ENCODE data around the gene PTEN. TPM values are rescaled to one million over a fixed set of nuclear protein-coding genes. Genes with fewer than 3 reads are reported as not detected.
"Not testable (repeated sequence)": the region's sequence is repeated elsewhere in the genome, so short reads cannot be mapped to it uniquely, and the experiment has no call there.

PTEN gene
- total RNA-seq, 2 donors from 2014 or later = 36.6 to 54.3 TPM

DNA sequence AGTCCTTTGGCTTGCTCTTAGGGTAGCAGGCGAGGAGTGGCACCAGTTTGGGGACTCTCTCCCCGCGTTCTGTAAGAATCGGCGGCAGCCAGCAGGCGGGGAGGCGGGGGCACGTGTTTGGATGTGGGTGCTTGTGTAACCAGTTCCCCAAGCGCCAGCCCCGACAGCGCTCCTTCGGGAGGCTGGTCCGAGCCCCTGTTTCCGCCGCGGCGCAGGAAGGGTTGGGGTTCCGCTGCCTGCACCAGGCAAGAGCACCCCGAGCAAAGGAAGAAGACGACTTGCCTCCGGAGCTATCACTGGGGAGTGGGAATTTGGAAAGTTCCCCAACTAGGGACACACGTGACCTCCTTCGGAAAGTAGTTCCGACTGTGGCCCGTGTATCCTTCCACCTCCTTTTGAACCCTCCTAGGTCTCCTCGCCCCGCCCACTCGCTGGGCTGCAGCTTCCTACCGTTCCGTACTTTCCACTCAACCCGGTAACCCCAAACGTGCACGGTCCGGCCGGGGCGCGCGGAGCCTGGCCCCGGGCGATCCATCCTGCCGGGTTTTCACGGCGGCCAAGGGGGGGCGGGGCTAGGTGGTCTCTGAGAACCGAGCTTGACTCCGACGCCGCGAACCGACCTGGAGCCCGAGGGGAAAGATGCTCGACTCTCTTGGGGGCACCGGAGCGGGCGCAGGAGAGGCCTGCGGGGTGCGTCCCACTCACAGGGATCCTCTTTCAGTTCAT is 1.3 kb upstream of the PTEN start:
- Mint-ChIP-seq H3K36me3 (peaks cover 13 to 29% of the 10 kb centered on the region in 2 donors), H3K9me3 (no peaks in the 10 kb centered on the region), H3K27ac (peak overlapping the region; percentile 73 to 94)
- DNase-seq (ENCODE audit: low spot score in 2 of 2) (peak; percentile 88 to 89), ATAC-seq (peak; percentile 54 to 59)

DNA sequence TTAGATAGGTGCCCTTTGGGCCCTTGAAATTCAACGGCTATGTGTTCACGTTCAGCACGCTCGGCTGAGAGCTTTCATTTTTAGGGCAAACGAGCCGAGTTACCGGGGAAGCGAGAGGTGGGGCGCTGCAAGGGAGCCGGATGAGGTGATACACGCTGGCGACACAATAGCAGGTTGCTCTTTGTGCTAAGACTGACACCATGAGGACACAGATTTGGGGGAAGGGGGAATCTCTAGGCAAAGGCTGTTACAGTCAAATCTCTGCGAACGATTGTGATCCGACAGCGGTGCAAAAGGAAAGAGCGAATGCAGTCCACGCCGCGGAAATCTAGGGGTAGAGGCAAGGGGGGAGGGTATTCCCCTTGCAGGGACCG is 759 bp upstream of the PTEN start:
- DNase-seq (ENCODE audit: low spot score in 2 of 2) (no peak), ATAC-seq (peak; percentile 45 to 48)
- H3K9me3 Mint-ChIP-seq = no peaks in the 10 kb centered on the region
- H3K36me3 Mint-ChIP-seq = peaks cover 13 to 29% of the 10 kb centered on the region in 2 donors
- peak overlapping the region; percentile 73 to 94 for H3K27ac Mint-ChIP-seq

DNA sequence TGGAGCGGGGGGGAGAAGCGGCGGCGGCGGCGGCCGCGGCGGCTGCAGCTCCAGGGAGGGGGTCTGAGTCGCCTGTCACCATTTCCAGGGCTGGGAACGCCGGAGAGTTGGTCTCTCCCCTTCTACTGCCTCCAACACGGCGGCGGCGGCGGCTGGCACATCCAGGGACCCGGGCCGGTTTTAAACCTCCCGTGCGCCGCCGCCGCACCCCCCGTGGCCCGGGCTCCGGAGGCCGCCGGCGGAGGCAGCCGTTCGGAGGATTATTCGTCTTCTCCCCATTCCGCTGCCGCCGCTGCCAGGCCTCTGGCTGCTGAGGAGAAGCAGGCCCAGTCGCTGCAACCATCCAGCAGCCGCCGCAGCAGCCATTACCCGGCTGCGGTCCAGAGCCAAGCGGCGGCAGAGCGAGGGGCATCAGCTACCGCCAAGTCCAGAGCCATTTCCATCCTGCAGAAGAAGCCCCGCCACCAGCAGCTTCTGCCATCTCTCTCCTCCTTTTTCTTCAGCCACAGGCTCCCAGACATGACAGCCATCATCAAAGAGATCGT is 598 bp downstream of the PTEN start:
- ATAC-seq (peak in 1 of 2 donors; percentile 6), DNase-seq (ENCODE audit: low spot score in 2 of 2) (peak in 1 of 2 donors; percentile 28)
- peaks cover 13 to 29% of the 10 kb centered on the region in 2 donors for H3K36me3 Mint-ChIP-seq
- H3K9me3 Mint-ChIP-seq = not testable (repeated sequence)
- peak overlapping the region; percentile 9 to 94 for H3K27ac Mint-ChIP-seq

DNA sequence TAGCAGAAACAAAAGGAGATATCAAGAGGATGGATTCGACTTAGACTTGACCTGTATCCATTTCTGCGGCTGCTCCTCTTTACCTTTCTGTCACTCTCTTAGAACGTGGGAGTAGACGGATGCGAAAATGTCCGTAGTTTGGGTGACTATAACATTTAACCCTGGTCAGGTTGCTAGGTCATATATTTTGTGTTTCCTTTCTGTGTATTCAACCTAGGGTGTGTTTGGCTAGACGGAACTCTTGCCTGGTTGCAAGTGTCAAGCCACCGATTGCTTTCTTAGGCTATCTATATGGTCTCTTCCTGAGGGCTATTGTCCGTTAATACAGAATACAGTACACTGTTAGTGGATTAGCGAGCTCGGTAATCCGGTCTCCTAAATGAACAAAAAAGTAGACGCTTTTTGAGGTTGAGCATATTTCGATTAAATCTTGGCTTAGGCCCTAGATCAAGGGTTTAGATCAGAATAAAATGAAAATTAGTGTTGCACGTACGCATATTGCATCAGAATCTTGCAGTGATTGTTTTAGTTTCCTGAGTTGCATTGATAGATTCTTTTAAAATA is 1.2 kb downstream of the PTEN start:
- Mint-ChIP-seq H3K36me3 (peaks cover 13 to 29% of the 10 kb centered on the region in 2 donors), H3K27ac (peak overlapping the region; percentile 41 to 94), H3K9me3 (no peaks in the 10 kb centered on the region)
- peak in 1 of 2 donors; percentile 3 for ATAC-seq
- DNase-seq (ENCODE audit: low spot score in 2 of 2) = no peak

DNA sequence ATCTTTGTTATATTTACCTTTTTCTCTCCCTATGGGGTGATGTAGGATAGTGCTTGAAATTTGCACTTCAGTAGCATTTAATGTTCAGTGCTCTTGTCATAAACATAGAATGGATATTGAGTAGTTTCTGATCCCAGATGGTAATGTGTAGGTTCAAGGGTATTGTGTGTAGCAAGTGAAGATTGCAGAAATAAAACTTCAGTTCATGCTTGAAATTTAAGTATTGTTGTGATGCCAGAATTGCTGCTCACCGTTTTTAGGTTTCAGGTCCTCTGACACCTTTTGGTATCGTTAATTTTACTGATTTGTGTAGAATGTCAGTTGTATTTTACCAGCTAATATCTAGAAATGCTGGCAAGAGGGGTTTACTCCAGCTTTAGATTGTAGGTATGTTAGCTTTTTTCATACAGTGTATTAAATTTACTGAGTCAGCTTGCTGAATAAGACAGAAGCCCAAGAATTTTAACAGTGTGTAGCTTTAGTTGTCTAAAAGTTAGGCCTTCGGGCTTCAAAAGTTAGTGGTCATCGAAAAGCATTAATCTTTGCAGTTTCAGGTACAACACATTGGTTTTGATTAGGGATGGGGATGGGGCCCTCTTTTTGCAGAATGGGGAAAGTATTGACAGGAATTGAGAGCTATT is 1.9 kb downstream of the PTEN start:
- DNase-seq (ENCODE audit: low spot score in 2 of 2) (no peak), ATAC-seq (no peak)
- peaks cover 13 to 29% of the 10 kb centered on the region in 2 donors for H3K36me3 Mint-ChIP-seq
- no peaks in the 10 kb centered on the region for H3K9me3 Mint-ChIP-seq
- H3K27ac Mint-ChIP-seq = peak overlapping the region in 1 of 2 donors; percentile 94

DNA sequence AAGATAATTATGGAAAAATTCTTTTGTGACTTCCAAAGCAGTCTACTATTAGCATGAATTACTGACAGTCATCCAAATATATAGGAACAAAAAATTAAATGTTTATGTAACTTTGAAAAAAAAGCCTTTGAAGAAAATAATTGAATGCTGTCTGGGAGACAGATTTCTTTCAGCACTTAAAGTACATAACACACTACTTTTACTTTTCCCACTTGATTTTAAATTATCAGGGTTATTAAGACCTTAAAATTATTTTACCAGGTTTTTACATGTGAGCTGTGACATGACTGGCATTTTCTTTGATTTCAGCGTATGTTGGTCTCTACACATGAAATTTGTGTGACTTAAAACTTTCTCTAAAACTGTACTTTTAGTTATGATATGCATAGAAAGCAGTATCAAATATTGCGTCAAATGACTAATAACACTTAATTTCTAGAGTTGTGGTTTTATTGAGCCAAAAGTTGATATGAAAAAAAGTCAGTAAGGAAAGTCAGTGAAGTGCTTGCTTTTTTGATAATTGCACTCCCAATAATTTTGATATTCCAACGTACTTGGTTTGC is 3.1 kb downstream of the PTEN start:
- Mint-ChIP-seq H3K27ac (peak overlapping the region in 1 of 2 donors; percentile 41), H3K36me3 (peaks cover 13 to 29% of the 10 kb centered on the region in 2 donors)

DNA sequence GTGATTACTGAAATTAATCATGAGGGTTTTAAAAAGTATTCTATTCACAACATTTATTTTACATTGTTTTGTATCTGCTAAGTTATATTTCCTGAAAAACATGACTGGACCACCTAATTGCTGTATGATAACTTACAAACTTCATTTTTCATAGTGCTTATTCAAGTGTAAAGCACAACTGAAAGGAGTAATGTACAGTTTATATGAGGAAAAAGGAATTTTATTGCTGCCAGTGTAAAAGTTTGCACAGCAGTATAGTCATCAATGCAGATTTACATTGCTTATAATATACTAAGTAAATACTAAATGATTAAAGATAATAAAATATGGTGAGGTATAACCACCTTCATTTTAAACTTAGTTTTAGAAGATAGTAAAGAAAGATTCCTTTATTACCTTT is 4.0 kb downstream of the PTEN start:
- Mint-ChIP-seq H3K9me3 (no peaks in the 10 kb centered on the region), H3K27ac (no peak overlapping the region), H3K36me3 (peaks cover 13 to 28% of the 10 kb centered on the region in 2 donors)
- no peak for ATAC-seq
- DNase-seq (ENCODE audit: low spot score in 2 of 2) = no peak

More for the DNA sequence above, 3.1 kb downstream of the PTEN start:
- no peaks in the 10 kb centered on the region for H3K9me3 Mint-ChIP-seq
- no peak for DNase-seq (ENCODE audit: low spot score in 2 of 2)
- ATAC-seq = no peak

DNA sequence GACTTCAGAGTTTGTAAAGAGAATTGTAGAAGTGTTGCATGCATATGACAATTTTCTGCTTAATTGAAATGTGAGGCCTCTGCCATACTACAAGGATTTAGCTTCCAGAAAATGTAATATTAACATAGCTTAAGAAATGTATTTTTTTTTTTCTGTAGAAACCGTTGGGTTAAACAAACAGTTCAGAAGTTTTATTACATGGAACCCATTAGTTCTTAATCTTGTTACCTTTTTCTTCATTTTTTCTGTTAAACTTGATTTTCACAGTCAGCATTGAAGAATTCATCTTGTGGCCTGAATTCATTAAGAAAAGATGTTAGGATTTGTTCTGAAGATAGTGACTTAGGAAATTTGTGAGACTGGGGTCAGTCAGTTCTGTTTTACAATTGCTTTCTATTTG is 4.9 kb downstream of the PTEN start:
- ATAC-seq (no peak), DNase-seq (ENCODE audit: low spot score in 2 of 2) (no peak)
- peaks cover 13 to 20% of the 10 kb centered on the region in 2 donors for H3K36me3 Mint-ChIP-seq
- H3K9me3 Mint-ChIP-seq = no peaks in the 10 kb centered on the region
- H3K27ac Mint-ChIP-seq = no peak overlapping the region

DNA sequence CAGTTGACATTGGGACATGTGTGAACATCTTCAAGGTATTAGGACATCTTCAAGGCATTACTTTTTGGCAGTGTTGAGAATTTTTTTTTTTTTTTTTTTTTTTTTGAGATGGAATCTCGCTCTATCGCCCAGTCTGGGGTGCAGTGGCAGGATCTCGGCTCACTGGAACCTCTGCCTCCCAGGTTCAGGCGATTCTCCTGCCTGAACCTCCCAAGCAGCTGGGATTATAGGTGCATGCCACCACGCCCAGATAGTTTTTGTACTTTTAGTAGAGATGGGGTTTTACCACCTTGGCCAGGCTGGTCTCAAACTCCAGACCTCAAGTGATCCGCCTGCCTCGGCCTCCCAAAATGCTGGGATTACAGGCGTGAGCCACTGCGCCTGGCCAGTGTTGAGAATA is 5.7 kb downstream of the PTEN start:
- H3K27ac Mint-ChIP-seq; H3K9me3 Mint-ChIP-seq; DNase-seq (ENCODE audit: low spot score in 2 of 2); ATAC-seq: not testable (repeated sequence)
- peaks cover 13 to 20% of the 10 kb centered on the region in 2 donors for H3K36me3 Mint-ChIP-seq

DNA sequence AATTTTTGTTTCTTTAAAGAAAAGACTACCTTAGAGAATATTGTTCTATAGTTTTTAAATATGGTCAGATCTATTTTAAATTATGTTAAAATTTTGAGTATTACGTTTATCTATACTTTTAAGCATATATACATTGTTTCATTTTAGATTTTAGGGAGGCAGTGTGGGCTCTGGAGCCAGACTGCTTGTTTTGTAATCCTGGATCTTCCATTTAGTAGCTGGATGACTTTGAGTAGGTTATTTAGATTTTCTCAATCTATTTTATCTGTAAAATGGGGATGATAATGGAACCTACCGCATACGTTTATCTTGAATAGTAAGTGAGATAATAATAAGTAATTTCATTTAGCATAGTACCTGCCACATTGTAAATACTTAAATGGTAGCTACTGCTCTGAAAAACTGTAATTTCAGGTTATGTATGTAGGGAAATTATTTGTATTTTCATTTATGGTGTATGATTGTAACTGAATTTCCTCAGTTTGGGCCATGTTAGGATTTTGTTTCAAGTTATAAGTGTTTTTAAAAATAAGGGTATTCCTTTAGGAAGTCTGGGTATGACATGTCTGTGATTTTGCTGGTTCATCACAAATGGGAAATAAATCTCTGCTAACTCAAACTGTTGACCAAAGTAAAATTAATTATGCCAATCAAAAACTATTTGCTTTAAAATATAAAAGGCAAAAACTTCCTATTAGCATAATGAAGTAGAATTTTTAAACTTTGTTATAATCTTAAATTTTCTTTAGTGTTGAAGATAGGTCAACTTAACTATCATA is 6.5 kb downstream of the PTEN start:
- no peaks in the 10 kb centered on the region for H3K9me3 Mint-ChIP-seq
- ATAC-seq (no peak), DNase-seq (ENCODE audit: low spot score in 2 of 2) (no peak)
- no peak overlapping the region for H3K27ac Mint-ChIP-seq
- peaks cover 6 to 12% of the 10 kb centered on the region in 2 donors for H3K36me3 Mint-ChIP-seq

DNA sequence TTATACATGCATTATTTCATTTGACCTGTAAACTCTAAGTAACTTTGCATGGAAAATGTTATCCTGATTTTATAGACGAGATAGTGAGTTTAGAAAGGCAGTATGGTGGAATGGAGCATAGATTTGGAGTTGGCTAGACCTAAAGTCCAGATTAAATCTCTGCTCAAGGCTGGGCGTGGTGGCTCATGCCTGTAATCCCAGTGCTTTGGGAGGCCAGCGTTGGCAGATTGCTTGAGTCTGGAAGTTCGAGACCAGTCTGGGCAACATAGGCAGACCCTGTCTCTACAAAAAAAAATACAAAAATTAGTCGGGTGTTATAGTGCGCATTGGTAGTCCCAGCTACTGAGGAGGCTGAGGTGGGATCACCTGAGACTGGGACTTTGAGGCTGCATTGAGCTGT is 9.4 kb downstream of the PTEN start:
- ATAC-seq (no peak), DNase-seq (ENCODE audit: low spot score in 2 of 2) (no peak)
- no peaks in the 10 kb centered on the region for H3K36me3 Mint-ChIP-seq
- H3K9me3 Mint-ChIP-seq = no peaks in the 10 kb centered on the region
- no peak overlapping the region for H3K27ac Mint-ChIP-seq

DNA sequence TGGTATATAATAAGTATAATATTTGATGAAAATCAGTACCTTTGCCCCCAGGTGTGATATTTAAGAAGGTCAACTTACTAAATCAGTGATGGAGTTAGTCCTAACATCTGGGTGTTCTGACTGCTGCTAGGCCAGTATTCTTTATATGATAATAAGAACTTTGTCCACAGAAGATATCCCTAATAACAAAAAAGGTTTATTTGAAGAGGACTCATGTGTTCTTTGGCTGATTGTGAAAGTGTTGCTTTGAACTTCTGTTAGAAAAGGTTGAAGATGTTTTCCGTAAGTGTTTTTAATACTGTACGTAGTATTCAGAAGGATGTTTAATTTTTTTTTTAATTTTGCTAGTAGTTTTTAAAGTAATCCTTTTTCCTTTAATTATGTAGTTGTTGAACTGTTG is 10.2 kb downstream of the PTEN start:
- no peak overlapping the region for H3K27ac Mint-ChIP-seq
- ATAC-seq (no peak), DNase-seq (ENCODE audit: low spot score in 2 of 2) (no peak)
- peaks cover 0 to 2% of the 10 kb centered on the region in 2 donors for H3K36me3 Mint-ChIP-seq
- no peaks in the 10 kb centered on the region for H3K9me3 Mint-ChIP-seq

DNA sequence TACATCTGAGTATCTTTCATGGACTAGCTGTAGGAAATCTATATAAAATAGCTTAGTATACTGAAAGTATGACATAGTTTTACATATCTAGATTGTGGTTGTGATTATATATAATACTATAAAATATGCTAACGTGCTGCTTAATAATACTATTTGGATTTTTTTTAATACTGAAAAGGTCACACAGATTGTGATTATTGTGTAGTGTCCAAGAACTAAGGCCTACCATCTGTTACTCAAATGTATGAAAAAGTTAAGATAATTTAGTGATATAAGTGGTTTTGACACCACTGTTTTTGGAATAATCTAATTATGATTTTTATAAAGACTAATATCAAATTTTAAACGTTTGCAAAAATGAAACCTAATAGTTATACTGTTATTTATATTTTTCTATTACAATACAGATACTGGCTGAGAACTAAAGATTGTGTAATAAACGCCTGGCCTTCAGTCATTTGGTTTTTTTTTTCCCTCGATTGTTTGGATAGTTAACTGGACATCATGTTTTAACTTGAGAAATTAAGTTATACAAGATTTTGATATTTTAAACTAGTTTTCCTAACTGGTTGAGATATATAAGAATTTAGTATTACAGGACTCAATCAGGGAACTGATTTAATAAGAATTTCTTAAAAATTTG is 12.6 kb downstream of the PTEN start:
- H3K9me3 Mint-ChIP-seq = no peaks in the 10 kb centered on the region
- ATAC-seq = no peak
- H3K27ac Mint-ChIP-seq = no peak overlapping the region
- peaks cover 0 to 20% of the 10 kb centered on the region in 2 donors for H3K36me3 Mint-ChIP-seq
- DNase-seq (ENCODE audit: low spot score in 2 of 2) = no peak

DNA sequence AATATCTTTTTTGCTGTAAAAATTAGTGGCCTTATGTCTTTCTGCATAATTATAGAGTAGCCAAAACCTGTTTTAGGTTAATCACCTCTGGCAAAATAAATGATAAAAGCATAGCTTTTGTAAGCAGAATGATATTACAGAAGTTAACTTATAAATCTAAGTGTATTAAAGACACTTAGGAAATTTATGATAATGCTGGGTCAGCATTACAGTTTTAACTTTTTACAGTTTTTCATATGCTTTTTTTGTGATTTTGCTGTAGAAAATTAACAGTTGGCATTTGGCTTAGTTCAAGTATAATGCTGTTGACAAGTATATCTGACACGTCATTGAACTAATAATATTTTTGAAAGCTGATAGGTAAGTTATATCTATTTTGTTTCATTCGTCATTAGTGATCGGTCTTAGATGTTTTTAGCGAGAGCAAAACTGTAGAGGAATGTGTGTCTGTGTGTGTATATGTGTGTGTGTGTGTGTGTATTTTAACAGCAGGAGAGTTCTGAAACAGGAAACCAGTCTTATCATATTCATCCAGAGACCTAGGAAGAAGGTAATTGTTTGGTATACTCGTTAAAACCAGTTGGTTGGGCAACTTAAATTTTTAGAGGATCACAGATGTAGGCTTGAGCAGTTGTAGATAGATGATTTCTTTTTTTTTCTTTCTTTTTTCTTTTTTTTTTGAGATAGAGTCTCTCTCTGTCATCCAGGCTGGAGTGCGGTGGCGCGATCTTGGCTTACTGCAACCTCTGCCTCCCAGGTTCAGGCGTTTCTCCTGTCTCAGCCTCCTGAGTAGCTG is 15.4 kb downstream of the PTEN start:
- no peak overlapping the region for H3K27ac Mint-ChIP-seq
- H3K36me3 Mint-ChIP-seq = peaks cover 0 to 32% of the 10 kb centered on the region in 2 donors
- no peak for ATAC-seq
- no peaks in the 10 kb centered on the region for H3K9me3 Mint-ChIP-seq
- no peak for DNase-seq (ENCODE audit: low spot score in 2 of 2)

DNA sequence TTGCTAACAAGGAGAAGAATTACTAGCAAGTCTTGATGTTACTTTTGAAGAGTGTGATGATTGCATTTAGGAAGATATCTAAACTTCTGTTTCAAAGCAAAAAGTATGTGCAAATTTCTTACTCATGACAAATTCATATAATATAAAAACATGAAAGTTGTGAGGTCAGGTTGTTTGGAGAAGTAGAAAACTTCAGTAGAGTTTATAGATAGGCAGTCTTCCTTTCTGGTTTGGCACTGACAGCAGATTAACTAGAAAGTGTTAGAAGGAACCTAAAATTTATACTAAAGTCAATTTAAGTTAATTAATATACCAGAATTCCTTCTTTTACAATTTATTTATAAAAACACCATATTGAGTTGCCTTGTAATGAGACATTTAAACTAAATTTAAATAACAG is 16.9 kb downstream of the PTEN start:
- Mint-ChIP-seq H3K27ac (no peak overlapping the region), H3K9me3 (no peaks in the 10 kb centered on the region), H3K36me3 (peaks cover 0 to 32% of the 10 kb centered on the region in 2 donors)
- DNase-seq (ENCODE audit: low spot score in 2 of 2) (no peak), ATAC-seq (no peak)
